ENCODE data around the gene SUPT3H.

Gene SUPT3H

DNA sequence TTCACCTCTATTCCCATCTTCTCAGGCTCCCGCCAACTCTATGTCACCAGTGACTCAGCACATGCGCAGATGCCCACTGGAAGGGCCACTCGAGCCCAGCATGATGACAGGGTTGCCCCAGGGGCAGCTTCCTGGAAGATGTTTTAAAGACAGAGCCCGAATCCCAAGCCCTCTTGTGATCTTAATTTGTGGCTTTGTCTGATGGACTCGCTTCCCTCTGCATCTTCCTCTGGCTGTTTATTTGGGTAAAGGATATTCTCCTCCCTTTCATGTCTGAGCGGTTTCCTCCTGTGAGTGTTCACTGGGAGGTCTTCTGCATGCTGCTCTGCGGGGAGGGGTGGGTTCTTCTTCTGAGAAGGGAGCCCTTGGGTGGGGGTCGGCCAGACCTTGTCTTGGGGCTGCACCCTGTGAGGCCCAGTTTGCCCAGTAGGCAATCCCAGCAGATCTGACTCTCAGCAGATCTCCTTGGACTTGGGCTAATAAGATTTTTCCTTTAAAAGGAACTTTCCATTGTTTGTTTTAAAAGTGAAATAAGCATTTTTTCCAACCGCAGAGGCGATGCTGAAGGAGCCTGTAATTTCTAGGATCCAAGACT is 589.2 kb downstream of the SUPT3H start:
- DNase-seq (ENCODE audit: low spot score) = no peak

DNA sequence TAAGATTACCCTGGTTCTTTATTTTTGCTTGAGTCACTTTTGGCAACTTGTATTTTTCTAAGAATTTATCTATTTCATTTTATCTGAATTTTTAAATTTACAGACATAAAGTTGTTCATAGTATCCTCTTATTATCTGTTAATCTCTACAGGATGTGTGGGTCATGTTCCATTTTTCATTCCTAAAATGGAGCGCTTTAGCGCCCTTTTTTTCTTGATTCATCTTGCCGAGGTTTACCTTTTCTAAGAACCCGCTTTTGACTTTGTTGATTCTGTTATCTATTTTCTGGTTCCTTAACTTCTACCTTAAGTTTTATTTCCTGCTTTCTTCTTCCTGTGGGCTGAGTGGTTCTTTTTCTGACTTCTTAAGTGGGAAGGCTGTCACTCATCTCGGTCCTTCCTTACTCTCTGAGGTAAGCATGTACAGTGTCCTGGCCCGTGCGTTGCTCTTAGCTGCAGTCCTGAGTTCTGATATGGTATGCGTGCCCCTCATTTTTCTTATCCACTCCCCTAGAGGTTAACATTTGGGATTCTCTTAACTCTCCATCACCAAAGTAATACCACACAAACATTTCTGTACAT is 590.4 kb downstream of the SUPT3H start:
- no peak for DNase-seq (ENCODE audit: low spot score)

DNA sequence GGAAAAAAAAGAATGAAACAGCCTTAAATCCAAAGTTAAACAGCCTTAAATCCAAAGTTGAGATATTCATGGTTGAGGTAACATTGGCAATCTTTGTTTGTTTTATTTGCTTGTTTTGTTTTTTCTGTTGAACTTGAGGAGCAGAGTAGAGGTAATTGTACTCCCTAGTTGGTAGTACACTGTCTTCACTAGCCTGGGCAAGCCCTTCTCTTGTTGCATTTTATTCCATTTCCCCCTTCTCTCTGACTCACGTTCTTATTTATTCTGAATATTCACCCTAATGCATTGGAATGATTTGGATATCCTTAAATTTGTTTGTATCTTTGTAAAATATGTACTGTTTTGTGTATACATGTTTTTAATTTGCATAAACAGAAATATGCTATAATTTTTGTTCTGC is 592.6 kb downstream of the SUPT3H start:
- DNase-seq (ENCODE audit: low spot score) = no peak

DNA sequence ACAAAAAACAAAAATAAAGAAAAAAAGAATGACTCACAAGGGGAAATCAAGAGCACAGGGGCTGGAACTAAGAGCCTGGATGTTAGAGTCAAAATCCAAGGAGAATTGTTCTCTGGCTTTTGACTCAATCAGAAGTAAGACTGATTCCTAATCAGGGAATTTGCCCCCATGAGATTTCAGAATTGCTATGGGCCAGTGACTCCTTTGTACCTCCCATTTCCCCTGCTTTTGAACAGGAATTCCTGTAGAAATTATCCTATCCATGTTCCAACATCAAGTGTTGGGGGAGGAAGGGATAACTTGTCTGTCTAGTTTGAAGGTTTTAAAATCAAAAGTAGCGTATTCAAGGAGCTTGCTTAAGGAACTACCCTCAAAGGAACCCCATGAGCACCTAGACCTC is 593.5 kb downstream of the SUPT3H start:
- DNase-seq (ENCODE audit: low spot score) = no peak

DNA sequence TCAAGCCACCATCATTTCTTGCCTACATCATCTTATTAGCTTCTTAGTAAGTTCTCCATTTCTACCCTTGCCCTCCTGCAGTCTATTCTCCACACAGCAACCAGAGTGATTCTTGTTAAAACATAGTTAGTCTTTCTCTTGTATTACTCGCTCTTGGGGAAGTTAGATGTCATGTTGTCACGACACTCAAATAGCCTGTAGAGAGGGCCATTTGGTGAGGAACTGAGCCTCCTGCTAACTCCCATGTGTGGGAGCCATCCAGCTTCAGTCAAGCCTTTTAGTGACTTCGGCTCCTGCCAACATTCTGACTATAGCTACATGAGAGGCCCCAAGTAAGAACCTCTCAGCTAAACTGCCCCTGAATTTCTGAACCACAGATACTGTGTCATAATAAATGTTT is 594.8 kb downstream of the SUPT3H start:
- DNase-seq (ENCODE audit: low spot score) = no peak

DNA sequence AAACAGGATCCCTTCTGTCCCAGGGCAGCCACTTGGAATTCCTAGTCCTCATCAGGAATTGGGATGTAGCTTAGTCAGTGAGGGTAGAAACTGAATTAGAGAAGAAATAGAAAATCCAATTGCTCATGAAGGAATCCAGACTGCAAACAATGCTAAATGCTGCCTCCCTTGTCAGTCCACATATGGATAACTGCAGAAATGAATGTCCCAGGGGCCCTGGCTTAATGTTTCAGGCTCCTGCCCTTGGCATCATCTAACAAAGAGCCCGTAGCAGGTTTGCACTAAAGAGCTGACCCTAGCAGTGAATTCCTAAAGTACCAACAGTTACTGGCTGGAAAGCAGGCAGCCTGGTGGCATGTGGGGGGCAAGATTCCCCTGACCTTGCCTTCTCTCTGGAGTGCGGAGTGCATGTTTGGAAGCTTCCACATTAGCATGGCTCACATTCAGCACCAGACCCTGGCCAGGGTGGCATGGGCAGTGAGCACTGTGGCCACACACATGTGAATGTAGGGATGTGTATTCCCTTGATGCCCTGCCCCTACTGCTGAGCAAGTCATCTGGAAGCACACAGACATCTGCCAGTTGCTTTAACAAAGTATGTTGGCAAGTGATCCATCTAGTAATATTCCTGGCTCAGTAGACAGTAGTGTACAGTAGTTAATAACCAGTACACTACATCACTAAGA is 595.7 kb downstream of the SUPT3H start:
- no peak for DNase-seq (ENCODE audit: low spot score)

DNA sequence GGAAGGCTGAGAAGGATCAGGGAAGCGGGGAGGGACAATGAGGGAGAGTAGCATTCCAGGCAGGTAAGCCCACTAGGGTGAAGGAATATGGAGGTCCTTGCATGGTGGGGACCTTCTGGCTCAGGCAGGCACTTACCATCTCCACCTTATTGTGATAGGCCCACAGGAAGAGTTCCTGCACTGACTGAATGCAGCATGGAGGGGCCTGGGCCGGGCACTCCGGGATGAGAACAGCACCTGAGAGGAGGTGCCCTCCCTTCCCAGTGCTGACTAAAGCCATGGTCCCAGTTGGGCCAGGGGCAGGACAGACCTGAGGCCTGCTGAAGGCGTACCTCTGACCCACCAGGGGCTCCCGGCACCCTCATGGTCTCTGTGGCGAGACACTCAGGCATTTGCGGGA is 597.6 kb downstream of the SUPT3H start:
- DNase-seq (ENCODE audit: low spot score) = no peak

DNA sequence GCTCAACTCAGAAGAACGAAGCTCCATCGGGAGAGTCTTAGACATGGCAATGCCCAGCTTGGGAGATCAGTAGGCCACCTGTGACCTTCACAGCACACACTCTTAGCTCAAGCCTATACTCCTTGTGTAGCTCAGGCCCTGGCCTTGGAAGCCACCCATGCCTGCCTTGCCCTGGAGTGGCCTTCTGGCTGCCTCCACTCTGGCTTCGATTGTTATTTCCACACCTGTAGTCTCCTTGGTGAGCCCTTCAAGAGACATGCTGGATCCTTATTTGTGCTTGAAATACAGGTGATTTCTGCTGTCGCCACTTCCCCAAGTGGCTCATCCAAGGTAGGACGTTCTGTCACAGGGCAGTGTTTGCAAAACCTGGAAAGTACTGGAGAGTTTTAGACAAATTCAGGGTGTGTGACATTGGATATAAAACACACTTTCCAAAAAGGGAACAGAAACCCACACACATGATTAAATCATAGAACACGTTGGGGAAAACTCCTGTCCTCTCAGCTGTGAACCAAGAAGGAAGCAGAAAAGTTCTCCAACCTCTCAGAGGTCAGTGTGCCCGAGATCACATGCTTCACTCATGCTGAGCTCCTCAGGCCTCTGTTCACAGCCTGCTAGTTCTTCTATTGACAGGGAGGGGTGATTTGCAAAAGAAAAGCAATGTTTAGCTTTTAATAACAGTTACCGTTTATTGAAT is 598.5 kb downstream of the SUPT3H start:
- no peak for DNase-seq (ENCODE audit: low spot score)
